Measurements from ENCODE around the gene TRIM58.

DNA sequence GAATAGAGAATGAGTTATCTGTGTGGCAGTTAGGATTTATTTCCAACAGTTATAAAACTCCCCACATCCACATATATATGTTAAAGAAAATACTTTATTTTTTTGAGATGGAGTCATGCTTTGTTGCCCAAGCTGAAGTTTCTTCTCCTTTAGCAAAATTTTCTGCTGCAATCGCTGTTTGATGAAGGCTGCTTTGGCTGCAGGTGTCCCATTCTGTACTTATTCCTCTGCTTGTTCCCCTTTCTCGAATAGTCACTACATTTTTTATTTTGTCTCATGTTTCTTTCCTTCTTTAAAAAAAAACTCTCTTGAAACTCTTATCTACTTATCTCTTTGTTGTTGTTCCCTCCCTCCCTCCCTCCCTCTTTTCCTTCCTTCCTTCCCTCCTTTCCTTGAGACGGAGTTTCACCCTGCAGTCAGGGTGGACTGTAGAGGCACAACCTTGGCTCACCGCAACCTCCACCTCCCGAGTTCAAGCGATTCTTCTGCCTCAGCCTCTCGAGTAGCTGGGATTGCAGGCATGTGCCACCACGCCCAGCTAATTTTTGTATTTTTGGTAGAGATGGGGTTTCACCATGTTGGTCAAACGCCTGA is 49.0 kb downstream of the TRIM58 start:
- TF ChIP-seq GATA3 (IDR thresholded peaks at IDR 0.05; ENCODE audit: low read depth, low read length) (no peak), GATA2 (IDR thresholded peaks at IDR 0.05; ENCODE audit: low read depth, low read length) (no peak)
